SK-N-SH (cell line): ENCODE data around the gene LARP4.

Experiments used
- EP300 ChIP-seq, 2 experiments: IDR thresholded peaks; 2 replicates each; pipeline versions ENCODE4 v1.4.0 to v1.6.1; 2012; ENCODE audit warnings: borderline replicate concordance in 1 of 2, low read depth in 1 of 2, low read length in 1 of 2
- EZH2phosphoT487 ChIP-seq: fragments of 200-600 bp; sonication (generic); IDR thresholded peaks from 2 replicates; pipeline ENCODE4 v1.6.1; 2017; ENCODE audit warnings: low read depth, mixed run types, mild to moderate bottlenecking, antibody characterized with exemption, moderate library complexity, borderline replicate concordance
- FOXJ3 ChIP-seq: sonication (generic); formaldehyde crosslinking; IDR thresholded peaks from 2 replicates; pipeline ENCODE4 v1.5.1; 2020; ENCODE audit warnings: mild to moderate bottlenecking, missing genetic modification reagents
- FOXM1 ChIP-seq: IDR thresholded peaks from 2 replicates; pipeline ENCODE4 v1.4.0; 2012; ENCODE audit warnings: low read depth, mild to moderate bottlenecking
- MXI1 ChIP-seq: IDR thresholded peaks from 2 replicates; pipeline ENCODE4 v1.6.1; 2012; ENCODE audit warnings: mild to moderate bottlenecking, low read depth, low read length, improper control_type of control experiment
- POLR2AphosphoS5 ChIP-seq: IDR thresholded peaks from 2 replicates; pipeline ENCODE4 v1.6.1; 2012; ENCODE audit warnings: low read depth, low read length
- REST ChIP-seq: IDR thresholded peaks from 2 replicates; pipeline ENCODE4 v1.6.1; 2012; ENCODE audit warnings: mild to moderate bottlenecking, low read depth, low read length, moderate library complexity
- RXRA ChIP-seq: IDR thresholded peaks from 2 replicates; pipeline ENCODE4 v1.4.0; 2012; ENCODE audit warnings: low read depth, mild to moderate bottlenecking, borderline replicate concordance
- SIN3A ChIP-seq: IDR thresholded peaks from 2 replicates; pipeline ENCODE4 v1.6.1; 2012; ENCODE audit warnings: low read depth, mild to moderate bottlenecking, low read length, moderate library complexity, borderline replicate concordance
- SMC3 ChIP-seq: IDR thresholded peaks from 2 replicates; pipeline ENCODE4 v1.6.1; 2012; ENCODE audit warnings: low read depth, low read length, improper control_type of control experiment
- TF ChIP-seq, protein P1 (sequence below): fragments of 150-350 bp; IDR thresholded peaks from 2 replicates; pipeline ENCODE4 v1.6.1; 2017; ENCODE audit warnings: antibody characterized with exemption, low read length, low read depth, borderline replicate concordance
- TF ChIP-seq, protein P2 (sequence below): fragments of 200-600 bp; sonication (generic); IDR thresholded peaks from 2 replicates; pipeline ENCODE4 v1.6.1; 2017; ENCODE audit warnings: antibody characterized with exemption, mild to moderate bottlenecking, moderate library complexity

DNA sequence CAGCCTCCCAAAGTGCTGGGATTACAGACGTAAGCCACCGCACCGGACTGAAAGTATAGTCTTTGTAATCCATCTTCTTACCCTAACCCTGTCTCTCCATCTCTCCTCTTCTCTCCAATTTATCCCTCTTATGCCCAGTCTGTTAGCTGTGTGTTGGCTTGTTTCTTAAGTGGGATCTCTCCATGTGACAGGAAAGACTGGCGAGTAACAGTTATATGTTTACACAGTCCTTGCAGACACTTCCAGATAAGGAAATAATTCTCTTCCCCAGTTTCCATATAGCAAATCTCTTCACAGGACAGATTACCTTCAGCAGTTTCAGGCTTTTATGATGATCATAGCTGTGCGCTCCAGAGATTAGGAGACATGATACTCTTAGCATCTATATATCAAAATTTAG lies 88.1 kb downstream of the LARP4 start:
- TF ChIP-seq, protein P1, sequence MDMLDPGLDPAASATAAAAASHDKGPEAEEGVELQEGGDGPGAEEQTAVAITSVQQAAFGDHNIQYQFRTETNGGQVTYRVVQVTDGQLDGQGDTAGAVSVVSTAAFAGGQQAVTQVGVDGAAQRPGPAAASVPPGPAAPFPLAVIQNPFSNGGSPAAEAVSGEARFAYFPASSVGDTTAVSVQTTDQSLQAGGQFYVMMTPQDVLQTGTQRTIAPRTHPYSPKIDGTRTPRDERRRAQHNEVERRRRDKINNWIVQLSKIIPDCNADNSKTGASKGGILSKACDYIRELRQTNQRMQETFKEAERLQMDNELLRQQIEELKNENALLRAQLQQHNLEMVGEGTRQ: no peak
- TF ChIP-seq EP300 (IDR thresholded peaks at IDR 0.05; ENCODE audit: borderline replicate concordance in 1 of 2, low read depth in 1 of 2, low read length in 1 of 2) (no peak), FOXM1 (no peak), REST (no peak), EZH2phosphoT487 (no peak), MXI1 (no peak), FOXJ3 (no peak), SMC3 (no peak), POLR2AphosphoS5 (no peak), RXRA (no peak), SIN3A (no peak)
- TF ChIP-seq, protein P2, sequence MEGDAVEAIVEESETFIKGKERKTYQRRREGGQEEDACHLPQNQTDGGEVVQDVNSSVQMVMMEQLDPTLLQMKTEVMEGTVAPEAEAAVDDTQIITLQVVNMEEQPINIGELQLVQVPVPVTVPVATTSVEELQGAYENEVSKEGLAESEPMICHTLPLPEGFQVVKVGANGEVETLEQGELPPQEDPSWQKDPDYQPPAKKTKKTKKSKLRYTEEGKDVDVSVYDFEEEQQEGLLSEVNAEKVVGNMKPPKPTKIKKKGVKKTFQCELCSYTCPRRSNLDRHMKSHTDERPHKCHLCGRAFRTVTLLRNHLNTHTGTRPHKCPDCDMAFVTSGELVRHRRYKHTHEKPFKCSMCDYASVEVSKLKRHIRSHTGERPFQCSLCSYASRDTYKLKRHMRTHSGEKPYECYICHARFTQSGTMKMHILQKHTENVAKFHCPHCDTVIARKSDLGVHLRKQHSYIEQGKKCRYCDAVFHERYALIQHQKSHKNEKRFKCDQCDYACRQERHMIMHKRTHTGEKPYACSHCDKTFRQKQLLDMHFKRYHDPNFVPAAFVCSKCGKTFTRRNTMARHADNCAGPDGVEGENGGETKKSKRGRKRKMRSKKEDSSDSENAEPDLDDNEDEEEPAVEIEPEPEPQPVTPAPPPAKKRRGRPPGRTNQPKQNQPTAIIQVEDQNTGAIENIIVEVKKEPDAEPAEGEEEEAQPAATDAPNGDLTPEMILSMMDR: no peak
